H9 (cell line): ENCODE measurements around the gene LMOD1. TPM values are rescaled to one million over a fixed set of nuclear protein-coding genes. Genes with fewer than 3 reads are reported as not detected.

Experiments used
- DNase-seq: peaks from one replicate; pipeline ENCODE4 v3.0.0-alpha.2; 2017
- H2AFZ ChIP-seq: one replicate; pipeline ENCODE4 v1.6.1; 2013; ENCODE audit warnings: mild to moderate bottlenecking, low read length, control low read depth, moderate library complexity
- H2AK5ac ChIP-seq: 2 replicates; pipeline ENCODE4 v1.6.1; 2013; ENCODE audit warnings: low read length, control low read depth, mixed read lengths; ENCODE audit not compliant: insufficient read length
- H2BK120ac ChIP-seq: one replicate; pipeline ENCODE4 v1.6.1; 2013; ENCODE audit warnings: low read depth, mild to moderate bottlenecking, low read length, control low read depth, inconsistent platforms; ENCODE audit not compliant: poor library complexity, severe bottlenecking
- H2BK12ac ChIP-seq: 2 replicates; pipeline ENCODE4 v1.6.1; 2013; ENCODE audit warnings: low read length, control low read depth, mixed read lengths, low read depth; ENCODE audit not compliant: insufficient read length
- H2BK15ac ChIP-seq: 2 replicates; pipeline ENCODE4 v1.6.1; 2013; ENCODE audit warnings: low read depth, low read length, control low read depth
- H2BK20ac ChIP-seq: one replicate; pipeline ENCODE4 v1.6.1; 2013; ENCODE audit warnings: low read depth, mild to moderate bottlenecking, low read length, control low read depth, inconsistent platforms; ENCODE audit not compliant: poor library complexity, severe bottlenecking
- H2BK5ac ChIP-seq: 2 replicates; pipeline ENCODE4 v1.6.1; 2013; ENCODE audit warnings: low read length, control low read depth, mixed read lengths; ENCODE audit not compliant: insufficient read length
- H3K14ac ChIP-seq: 2 replicates; pipeline ENCODE4 v1.6.1; 2013; ENCODE audit warnings: low read length, control low read depth; ENCODE audit not compliant: insufficient read depth
- H3K18ac ChIP-seq: 2 replicates; pipeline ENCODE4 v1.6.1; 2013; ENCODE audit warnings: low read depth, mild to moderate bottlenecking, mixed read lengths, low read length, control low read depth; ENCODE audit not compliant: insufficient read length
- H3K23ac ChIP-seq: 2 replicates; pipeline ENCODE4 v1.6.1; 2013; ENCODE audit warnings: low read length, control low read depth, mixed read lengths, low read depth; ENCODE audit not compliant: insufficient read length
- H3K23me2 ChIP-seq: 2 replicates; pipeline ENCODE4 v1.6.1; 2013; ENCODE audit warnings: low read depth, mild to moderate bottlenecking, mixed read lengths, low read length, control low read depth; ENCODE audit not compliant: insufficient read length, poor library complexity, severe bottlenecking
- H3K27ac ChIP-seq: 2 replicates; pipeline ENCODE4 v1.5.1; 2013; ENCODE audit warnings: low read length, control low read depth, mixed read lengths, low read depth; ENCODE audit not compliant: insufficient read length
- H3K27me3 ChIP-seq: 2 replicates; pipeline ENCODE4 v1.6.1; 2013; ENCODE audit warnings: low read length, control low read depth, inconsistent platforms; ENCODE audit not compliant: insufficient read depth
- H3K4ac ChIP-seq: 2 replicates; pipeline ENCODE4 v1.6.1; 2013; ENCODE audit warnings: low read depth, mild to moderate bottlenecking, control low read depth, inconsistent platforms, low read length, moderate library complexity
- H3K4me1 ChIP-seq: 2 replicates; pipeline ENCODE4 v1.6.1; 2013; ENCODE audit warnings: low read length, control low read depth, inconsistent platforms; ENCODE audit not compliant: insufficient read depth
- H3K4me2 ChIP-seq: 2 replicates; pipeline ENCODE4 v1.6.1; 2013; ENCODE audit warnings: low read length, control low read depth, mixed read lengths; ENCODE audit not compliant: insufficient read length, insufficient read depth
- H3K56ac ChIP-seq: 2 replicates; pipeline ENCODE4 v1.6.1; 2013; ENCODE audit warnings: low read depth, mild to moderate bottlenecking, mixed read lengths, low read length, control low read depth; ENCODE audit not compliant: insufficient read length
- H3K79me1 ChIP-seq: 2 replicates; pipeline ENCODE4 v1.6.1; 2013; ENCODE audit warnings: low read depth, mild to moderate bottlenecking, moderate library complexity, low read length, control low read depth, inconsistent platforms; ENCODE audit not compliant: insufficient read depth, poor library complexity, severe bottlenecking
- H3K79me2 ChIP-seq: 2 replicates; pipeline ENCODE4 v1.6.1; 2013; ENCODE audit warnings: low read length, control low read depth, inconsistent platforms; ENCODE audit not compliant: insufficient read depth
- H3K9ac ChIP-seq: 2 replicates; pipeline ENCODE4 v1.6.1; 2013; ENCODE audit warnings: low read length, control low read depth, mixed read lengths; ENCODE audit not compliant: insufficient read length; ENCODE audit errors: extremely low read depth
- H3K9me3 ChIP-seq: one replicate; pipeline ENCODE4 v1.6.1; 2013; ENCODE audit warnings: low read depth, low read length, inconsistent platforms; ENCODE audit not compliant: control insufficient read depth
- H3T11ph ChIP-seq: one replicate; pipeline ENCODE4 v1.6.1; 2013; ENCODE audit warnings: mild to moderate bottlenecking, low read length, control low read depth, inconsistent platforms
- H4K20me1 ChIP-seq: one replicate; pipeline ENCODE4 v1.6.1; 2013; ENCODE audit not compliant: control insufficient read depth, insufficient read length, insufficient read depth
- H4K5ac ChIP-seq: 2 replicates; pipeline ENCODE4 v1.6.1; 2013; ENCODE audit warnings: low read depth, mild to moderate bottlenecking, mixed read lengths, low read length, control low read depth; ENCODE audit not compliant: insufficient read length
- H4K8ac ChIP-seq: replicated peaks from 2 replicates; pipeline ENCODE4 v1.6.1; 2013; ENCODE audit warnings: low read length, control low read depth, mixed read lengths, low read depth; ENCODE audit not compliant: insufficient read length
- H4K91ac ChIP-seq: 2 replicates; pipeline ENCODE4 v1.6.1; 2013; ENCODE audit warnings: low read depth, mild to moderate bottlenecking, moderate library complexity, mixed read lengths, low read length, control low read depth; ENCODE audit not compliant: insufficient read length
- H3K27ac Mint-ChIP-seq, 3 experiments: 2 replicates in 2 of 3; 3 replicates in 1 of 3; pipeline ENCODE4 v1.8.0; 2020 to 2021; ENCODE audit warnings: mixed read lengths in 3 of 3, mild to moderate bottlenecking in 1 of 3, moderate library complexity in 1 of 3
- H3K27me3 Mint-ChIP-seq: 2 replicates; pipeline ENCODE4 v1.8.0; 2021; ENCODE audit warnings: low read depth, mild to moderate bottlenecking, moderate library complexity, mixed read lengths
- H3K36me3 Mint-ChIP-seq, 3 experiments: 2 replicates in 2 of 3; 3 replicates in 1 of 3; pipeline ENCODE4 v1.8.0; 2020 to 2021; ENCODE audit warnings: low read depth in 3 of 3, mixed read lengths in 3 of 3; ENCODE audit not compliant: insufficient read depth in 1 of 3
- H3K4me1 Mint-ChIP-seq, 2 experiments: 2 replicates each; pipeline ENCODE4 v1.8.0; 2020; ENCODE audit warnings: mixed read lengths in 2 of 2
- H3K4me3 Mint-ChIP-seq, 2 experiments: 2 replicates in 1 of 2; 3 replicates in 1 of 2; pipeline ENCODE4 v1.8.0; 2020 to 2021; ENCODE audit warnings: mild to moderate bottlenecking in 2 of 2, mixed read lengths in 2 of 2, moderate library complexity in 1 of 2
- H3K9me3 Mint-ChIP-seq, 2 experiments: 2 replicates in 1 of 2; 3 replicates in 1 of 2; pipeline ENCODE4 v1.8.0; 2020; ENCODE audit warnings: mild to moderate bottlenecking in 2 of 2, mixed read lengths in 2 of 2, moderate library complexity in 1 of 2
- CTCF ChIP-seq: fragments of 200-600 bp; sonication (generic); conservative IDR thresholded peaks from 3 replicates; pipeline ENCODE4 v1.8.0; 2021; ENCODE audit warnings: antibody characterized with exemption, mild to moderate bottlenecking
- WGBS: extraction: QIAGEN DNeasy Blood & Tissue Kit; methylation state at CpG from one replicate; pipeline ENCODE4 v1.1.7; 2013; ENCODE audit warnings: missing lambda C conversion rate, low lambda C conversion rate, mixed read lengths; ENCODE audit not compliant: insufficient read length; ENCODE audit errors: extremely low coverage; 5-methylcytosine and 5-hydroxymethylcytosine counted together
- total RNA-seq: library from RNA; stranded (reverse); gene quantifications from 2 replicates; pipeline ENCODE4 v1.2.1, GENCODE V29; 2021

The LMOD1 gene
- total RNA-seq, 1 experiment from 2014 or later: 0.31 TPM

DNA sequence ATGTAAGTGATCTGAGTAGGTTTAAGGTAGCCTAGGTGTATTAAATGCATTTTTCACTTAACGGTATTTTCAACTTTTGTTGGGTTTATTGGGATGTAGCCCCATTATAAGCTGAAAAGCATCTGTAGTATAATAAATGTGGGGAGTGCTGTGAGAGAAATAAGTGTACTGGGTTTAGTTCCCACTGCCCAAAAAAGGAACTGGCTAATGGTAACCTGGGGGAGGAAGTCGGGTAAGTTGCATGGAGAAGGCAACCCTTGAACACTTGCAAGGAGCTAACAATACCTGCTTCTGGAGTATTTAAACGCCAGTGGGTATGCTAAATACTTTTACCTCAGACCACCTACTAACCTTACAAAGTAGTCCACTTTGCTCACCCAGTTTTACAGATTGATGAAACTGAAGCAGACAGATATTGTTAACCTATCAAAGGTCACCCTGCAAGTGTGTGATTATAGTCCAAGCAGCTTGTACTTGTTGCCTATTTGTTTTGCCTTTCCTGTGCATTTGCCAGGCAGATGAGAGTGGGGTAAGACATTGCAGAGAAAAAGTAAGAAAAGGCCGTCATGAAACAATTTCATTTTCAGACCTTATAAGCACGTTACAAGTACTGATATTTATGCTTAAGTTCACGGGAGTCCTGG is 65.3 kb downstream of the LMOD1 start:
- no peak overlapping the region for H3K18ac ChIP-seq
- H3K4me1 ChIP-seq: peaks cover 2% of the 10 kb centered on the region; the same call in 1 of the 2 replicates
- no peaks in the 10 kb centered on the region for H3K23me2 ChIP-seq
- no peak overlapping the region for H2BK15ac ChIP-seq
- Mint-ChIP-seq H3K27me3 (no peaks in the 10 kb centered on the region), H3K9me3 (no peaks in the 10 kb centered on the region), H3K4me3 (no peak overlapping the region; a peak in 1 of 5 replicates), H3K36me3 (peaks cover 0 to 21% (median 8%) of the 10 kb centered on the region in 3 experiments; a peak in 6 of 7 replicates), H3K27ac (peak overlapping the region in 2 of 3 experiments; percentile 33 to 81; a peak in 2 of 7 replicates), H3K4me1 (peaks cover 27 to 30% of the 10 kb centered on the region in 2 experiments)
- no peak overlapping the region for H4K91ac ChIP-seq
- no peak overlapping the region for H3K4me2 ChIP-seq
- no peak for DNase-seq
- H2BK120ac ChIP-seq: no peak overlapping the region
- H3K79me2 ChIP-seq: no peaks in the 10 kb centered on the region
- H3K9me3 ChIP-seq: no peaks in the 10 kb centered on the region
- H4K8ac ChIP-seq: no peak overlapping the region
- H2BK5ac ChIP-seq: no peak overlapping the region
- no peak overlapping the region for H2BK20ac ChIP-seq
- no peak overlapping the region for H3T11ph ChIP-seq
- no peak overlapping the region for H3K56ac ChIP-seq
- H2AFZ ChIP-seq: no peak overlapping the region
- H3K79me1 ChIP-seq: no peaks in the 10 kb centered on the region
- no peak overlapping the region for H2BK12ac ChIP-seq
- H3K27ac ChIP-seq: no peak overlapping the region
- no peaks in the 10 kb centered on the region for H3K27me3 ChIP-seq
- no peak overlapping the region for H4K5ac ChIP-seq
- no peak overlapping the region for H2AK5ac ChIP-seq
- H3K23ac ChIP-seq: no peak overlapping the region
- H3K9ac ChIP-seq: no peak overlapping the region
- TF ChIP-seq CTCF: no peak
- no CpG with 5 or more reads among the region's 6 CpGs for WGBS
- no peaks in the 10 kb centered on the region for H4K20me1 ChIP-seq
- no peak overlapping the region for H3K14ac ChIP-seq
- H3K4ac ChIP-seq: no peak overlapping the region
